ENCODE measurements around the gene C1orf210.

C1orf210 gene

GRCh38 chr1:43277116-43277876, 8.1 kb downstream of the C1orf210 start:
- TF ChIP-seq ZNF274 (IDR thresholded peaks at IDR 0.05; ENCODE audit: low read depth, low read length), result no peak
- H3K4me3 ChIP-seq (ENCODE audit: low read length), result no peak overlapping the region

GRCh38 chr1:43276673-43277072, 8.7 kb downstream of the C1orf210 start:
- H3K4me3 ChIP-seq (ENCODE audit: low read length), result no peak overlapping the region
- TF ChIP-seq ZNF274 (IDR thresholded peaks at IDR 0.05; ENCODE audit: low read depth, low read length), result no peak

GRCh38 chr1:43275826-43276620, 9.4 kb downstream of the C1orf210 start:
- H3K4me3 ChIP-seq (ENCODE audit: low read length), result no peak overlapping the region
- no peak for TF ChIP-seq ZNF274 (IDR thresholded peaks at IDR 0.05; ENCODE audit: low read depth, low read length)

- no peak overlapping the region for H3K4me3 ChIP-seq (ENCODE audit: low read length)
- TF ChIP-seq ZNF274 (IDR thresholded peaks at IDR 0.05; ENCODE audit: low read depth, low read length), result no peak
Observed at GRCh38 chr1:43274804-43275180, 10.6 kb downstream of the C1orf210 start.

- no peak overlapping the region for H3K4me3 ChIP-seq (ENCODE audit: low read length)
- no peak for TF ChIP-seq ZNF274 (IDR thresholded peaks at IDR 0.05; ENCODE audit: low read depth, low read length)
Observed at GRCh38 chr1:43274125-43274803, 11.1 kb downstream of the C1orf210 start.

GRCh38 chr1:43273708-43274107, 11.7 kb downstream of the C1orf210 start:
- H3K4me3 ChIP-seq (ENCODE audit: low read length), result no peak overlapping the region
- TF ChIP-seq ZNF274 (IDR thresholded peaks at IDR 0.05; ENCODE audit: low read depth, low read length), result no peak

GRCh38 chr1:43272576-43273571, 12.5 kb downstream of the C1orf210 start:
- no peak for TF ChIP-seq ZNF274 (IDR thresholded peaks at IDR 0.05; ENCODE audit: low read depth, low read length)

GRCh38 chr1:43272161-43272560, 13.2 kb downstream of the C1orf210 start:
- no peak overlapping the region for H3K4me3 ChIP-seq (ENCODE audit: low read length)
- TF ChIP-seq ZNF274 (IDR thresholded peaks at IDR 0.05; ENCODE audit: low read depth, low read length), result no peak

More at GRCh38 chr1:43272576-43273571, 12.5 kb downstream of the C1orf210 start:
- no peak overlapping the region for H3K4me3 ChIP-seq (ENCODE audit: low read length)

- TF ChIP-seq ZNF274 (IDR thresholded peaks at IDR 0.05; ENCODE audit: low read depth, low read length), result no peak
- H3K4me3 ChIP-seq (ENCODE audit: low read length), result no peak overlapping the region
Observed at GRCh38 chr1:43271186-43272118, 13.9 kb downstream of the C1orf210 start.

GRCh38 chr1:43270421-43271095, 14.8 kb downstream of the C1orf210 start:
- no peak for TF ChIP-seq ZNF274 (IDR thresholded peaks at IDR 0.05; ENCODE audit: low read depth, low read length)
- no peak overlapping the region for H3K4me3 ChIP-seq (ENCODE audit: low read length)

- H3K4me3 ChIP-seq (ENCODE audit: low read length), result no peak within 1 kb of the TSS
- TF ChIP-seq ZNF274 (IDR thresholded peaks at IDR 0.05; ENCODE audit: low read depth, low read length), result no peak
Observed at GRCh38 chr1:43269627-43270375, 15.6 kb downstream of the C1orf210 start, which contains the start of gene TMEM125. Gene TMEM125 (plus strand): TSS chr1:43269983. CDS start chr1:43272723, 2,740 bp downstream.
